HG03457 (cell line): ENCODE results near the gene ZNF2.
A peak's percentile ranks its signal among the peaks of the same experiment; 100 is the strongest.

ENCODE experiments used
- ATAC-seq: cut with Tn5 transposase; IDR thresholded peaks from one replicate; pipeline ENCODE4 v1.9.1; 2021; ENCODE audit warnings: moderate number of reproducible peaks; ENCODE audit not compliant: unreplicated experiment

Gene ZNF2

DNA sequence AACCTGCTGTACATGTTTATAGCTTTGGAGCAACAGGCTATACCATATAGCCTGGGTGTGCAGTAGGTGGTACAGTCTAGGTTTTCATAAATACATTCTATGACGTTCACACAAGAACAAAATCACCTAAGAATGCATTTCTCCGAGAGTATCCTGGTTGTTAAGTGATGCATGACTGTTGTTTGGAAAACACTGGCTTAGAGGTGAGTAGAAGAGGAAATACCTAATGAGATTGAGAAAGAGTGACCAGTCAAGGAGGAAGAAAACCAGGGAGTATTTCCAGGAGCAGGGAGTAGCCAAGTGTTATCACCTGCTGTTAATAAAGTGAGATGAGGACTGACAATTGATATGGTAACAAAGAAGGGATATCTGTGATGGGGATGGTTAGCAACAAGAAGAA lies 38.8 kb downstream of the ZNF2 start:
- ATAC-seq: no peak

DNA sequence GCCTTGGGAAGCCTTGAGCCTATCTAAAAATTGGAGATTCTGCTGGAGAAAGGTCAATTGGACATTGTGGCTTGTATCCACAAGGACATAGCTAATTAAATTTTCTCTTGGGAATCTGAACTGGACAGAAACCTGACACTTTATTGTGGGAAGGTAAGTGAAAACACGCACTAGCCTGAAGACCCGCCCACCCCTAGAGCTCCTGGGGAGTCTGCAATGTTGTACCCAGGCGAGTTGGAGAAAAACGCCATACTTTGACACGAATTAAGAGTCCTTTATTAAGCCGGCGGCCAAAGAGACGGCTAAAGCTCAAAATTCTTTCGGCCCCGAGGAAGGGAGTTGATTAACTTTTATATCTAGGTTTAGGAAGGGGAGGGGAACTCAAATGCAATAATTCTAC lies 40.5 kb downstream of the ZNF2 start:
- no peak for ATAC-seq

DNA sequence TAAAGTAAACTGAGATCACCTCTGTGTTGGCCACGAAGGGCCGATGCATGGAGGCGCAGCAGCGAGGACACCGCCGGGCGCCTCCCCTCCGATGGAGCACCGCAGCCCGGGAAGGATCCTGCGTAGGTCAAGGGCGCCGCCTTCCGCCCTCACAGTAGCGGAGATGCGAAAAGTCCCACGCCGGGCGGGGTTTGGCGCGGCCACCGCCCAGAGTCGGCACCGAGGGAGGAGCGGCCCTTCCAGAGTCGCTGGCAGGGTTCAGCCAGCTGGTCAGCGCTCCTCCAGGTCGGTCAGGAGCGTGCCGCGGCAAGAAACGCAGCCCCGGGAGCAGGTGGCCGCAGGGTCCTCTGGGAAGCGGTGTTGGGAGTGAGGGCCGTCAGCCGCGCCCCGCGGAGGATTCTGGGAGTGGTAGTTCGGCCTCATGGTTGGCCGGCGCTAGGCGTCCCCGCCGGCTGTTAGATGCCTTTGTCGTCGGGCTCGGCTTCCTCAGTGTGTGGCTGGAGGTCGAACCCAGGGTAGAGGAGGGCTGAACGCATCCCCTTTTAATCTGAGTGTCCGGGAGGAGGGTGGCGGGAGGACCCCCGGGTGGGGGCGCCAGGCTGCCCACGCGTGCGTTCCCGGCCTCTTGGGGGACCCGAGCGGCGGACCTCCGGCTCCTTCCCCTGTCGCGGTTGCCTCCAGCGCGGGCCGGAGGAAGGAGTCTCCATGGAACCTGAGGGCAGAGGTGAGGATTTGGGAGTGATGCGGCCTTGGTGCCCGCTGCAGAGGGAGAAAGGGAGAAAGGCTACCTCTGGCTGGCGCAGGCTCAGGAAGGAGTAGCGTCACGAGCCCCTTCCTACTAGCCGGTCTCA lies 41.7 kb downstream of the ZNF2 start, which contains the start of gene ZNF892:
ZNF892 (plus strand) TSS at position 411 of the 851 bp plus-strand sequence; CDS start at position 706, 295 bp downstream.
- ATAC-seq: peak; percentile 98

DNA sequence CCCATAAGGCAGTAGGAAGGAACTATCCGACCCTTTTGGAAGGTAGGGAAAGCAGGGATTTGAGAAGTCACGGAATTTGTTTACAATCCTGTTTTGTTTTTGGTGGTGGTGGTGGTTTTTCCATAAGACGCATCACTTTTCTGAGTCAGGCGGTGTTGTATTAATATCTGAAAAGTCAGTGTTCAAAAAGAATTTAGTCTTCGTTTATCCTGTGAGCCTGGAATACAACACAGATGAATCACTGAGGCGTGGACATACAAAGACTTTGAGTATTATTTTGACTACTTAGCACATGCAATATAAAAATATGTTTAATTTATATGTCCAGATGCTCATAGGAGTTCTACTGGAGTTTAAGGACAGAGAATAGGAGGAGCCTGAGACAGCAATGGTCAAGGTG lies 42.5 kb downstream of the ZNF2 start:
- no peak for ATAC-seq

DNA sequence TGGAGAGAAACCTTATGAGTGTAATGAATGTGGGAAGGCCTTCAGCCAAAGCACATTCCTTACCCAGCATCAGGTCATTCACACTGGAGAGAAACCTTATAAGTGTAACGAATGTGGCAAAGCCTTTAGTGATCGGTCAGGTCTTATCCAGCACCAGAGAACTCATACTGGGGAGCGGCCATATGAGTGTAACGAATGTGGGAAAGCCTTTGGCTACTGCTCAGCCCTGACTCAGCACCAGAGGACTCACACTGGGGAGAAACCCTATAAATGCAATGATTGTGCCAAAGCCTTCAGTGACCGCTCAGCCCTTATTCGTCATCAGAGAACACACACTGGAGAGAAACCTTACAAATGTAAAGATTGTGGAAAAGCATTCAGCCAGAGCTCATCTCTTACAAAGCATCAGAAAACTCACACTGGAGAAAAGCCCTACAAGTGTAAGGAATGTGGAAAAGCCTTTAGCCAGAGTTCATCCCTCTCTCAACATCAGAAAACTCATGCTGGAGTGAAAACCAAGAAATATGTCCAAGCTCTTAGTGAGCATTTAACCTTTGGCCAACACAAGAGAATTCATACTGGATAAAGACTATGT lies 49.5 kb downstream of the ZNF2 start:
- ATAC-seq: no peak

DNA sequence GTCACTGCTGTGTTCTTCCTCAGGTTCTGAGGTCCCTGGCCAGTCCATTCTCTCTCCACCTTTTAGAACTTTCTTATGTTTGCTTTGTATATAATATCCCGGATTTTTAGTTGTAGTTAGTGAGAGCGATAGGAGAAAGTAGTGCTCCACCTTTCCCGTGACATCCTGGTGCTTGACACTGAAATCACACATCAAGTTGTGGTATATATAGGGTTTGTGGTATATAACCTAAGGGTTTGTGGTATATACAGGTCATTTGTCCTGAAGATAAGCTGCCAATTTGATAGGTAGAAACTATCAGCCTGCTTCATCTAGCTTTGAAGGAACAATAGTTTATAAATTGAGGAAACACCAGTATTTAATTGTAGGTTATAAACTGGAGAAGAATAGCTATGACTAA lies 54.8 kb downstream of the ZNF2 start:
- ATAC-seq: no peak

DNA sequence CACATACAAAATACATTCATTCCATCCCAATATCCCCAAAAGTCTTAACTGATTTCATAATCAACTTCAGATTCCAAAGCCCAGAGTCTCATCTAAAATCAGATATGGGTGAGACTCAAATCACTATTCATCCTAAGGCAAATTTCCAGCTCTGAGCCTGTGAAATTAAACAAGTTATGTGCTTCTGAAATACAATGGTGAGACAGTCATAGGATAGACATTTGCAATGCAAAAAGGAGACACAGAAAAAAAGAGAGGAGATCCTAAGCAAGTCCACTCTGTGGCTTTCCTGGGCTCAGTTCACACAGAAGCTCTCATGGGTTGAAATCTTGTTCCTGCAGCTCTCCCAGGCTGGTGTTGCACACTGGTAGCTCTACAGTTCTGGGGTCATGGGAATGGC lies 60.0 kb downstream of the ZNF2 start:
- no peak for ATAC-seq

DNA sequence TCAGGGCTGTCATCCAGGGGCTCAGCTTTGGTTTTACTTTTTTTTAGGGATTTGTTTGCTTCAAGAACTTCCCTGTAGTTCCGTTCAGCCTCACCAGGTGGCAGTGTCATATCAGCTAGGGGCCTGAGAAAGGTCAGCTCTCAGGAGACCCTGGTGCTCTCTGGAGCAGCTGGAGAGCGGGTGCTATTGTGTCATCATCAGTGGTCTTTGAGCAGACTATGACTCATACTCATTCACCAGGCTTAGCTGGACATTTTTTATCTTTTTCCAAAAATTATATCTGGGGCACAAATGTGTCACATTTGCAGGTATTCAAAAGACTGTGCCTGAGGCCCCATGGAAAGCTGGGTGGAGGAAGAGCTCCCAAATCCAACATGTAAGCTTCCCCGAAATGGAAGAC lies 66.1 kb downstream of the ZNF2 start:
- no peak for ATAC-seq

DNA sequence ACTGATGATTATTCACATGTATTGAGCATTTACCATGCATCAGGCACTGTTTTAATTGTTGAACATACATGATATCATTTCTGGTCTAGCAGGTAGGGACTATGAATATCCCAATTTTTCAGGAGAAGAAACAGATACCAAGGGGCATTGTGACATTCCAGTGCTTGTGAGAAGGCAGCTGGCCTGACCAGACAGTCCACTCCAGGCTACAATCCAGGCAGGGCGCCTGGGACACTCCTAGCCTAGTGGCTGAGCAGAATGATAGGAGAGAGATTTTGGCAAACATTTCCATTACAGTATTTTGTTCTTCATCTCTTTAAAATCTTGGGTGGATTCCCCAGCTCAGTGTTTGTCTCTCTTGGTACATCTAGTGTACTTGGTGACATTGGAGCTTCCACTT lies 66.6 kb downstream of the ZNF2 start:
- ATAC-seq: no peak
